Occipital lobe (tissue), 2 donors: Measurements from ENCODE around the gene NELFCD. TPM values are rescaled to one million over a fixed set of nuclear protein-coding genes. Genes with fewer than 3 reads are reported as not detected.
"Not testable (repeated sequence)": the region's sequence is repeated elsewhere in the genome, so short reads cannot be mapped to it uniquely, and the experiment has no call there.

Source experiments
- DNase-seq: peaks from one replicate; lab custom pipeline; 2025; lab: John Stamatoyannopoulos, UW
- total RNA-seq: library from RNA; depleted of rRNA; stranded (reverse); fragments of >200 nt; gene quantifications from one replicate; pipeline ENCODE4 v1.2.3, GENCODE V29; 2014

Gene NELFCD
- total RNA-seq, 1 donor from 2014 or later: 45.7 TPM

DNA sequence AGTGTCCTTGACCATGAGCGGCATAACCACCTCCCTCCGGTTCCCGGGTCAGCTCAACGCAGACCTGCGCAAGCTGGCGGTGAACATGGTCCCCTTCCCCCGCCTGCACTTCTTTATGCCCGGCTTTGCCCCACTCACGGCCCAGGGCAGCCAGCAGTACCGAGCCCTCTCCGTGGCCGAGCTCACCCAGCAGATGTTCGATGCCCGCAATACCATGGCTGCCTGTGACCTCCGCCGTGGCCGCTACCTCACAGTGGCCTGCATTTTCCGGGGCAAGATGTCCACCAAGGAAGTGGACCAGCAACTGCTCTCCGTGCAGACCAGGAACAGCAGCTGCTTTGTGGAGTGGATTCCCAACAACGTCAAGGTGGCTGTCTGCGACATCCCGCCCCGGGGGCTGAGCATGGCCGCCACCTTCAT, 43.1 kb downstream of the NELFCD start:
- DNase-seq: no peak

- DNase-seq: no peak
Observed at GRCh38 chr20:59025086-59025485, 44.0 kb downstream of the NELFCD start.

DNA sequence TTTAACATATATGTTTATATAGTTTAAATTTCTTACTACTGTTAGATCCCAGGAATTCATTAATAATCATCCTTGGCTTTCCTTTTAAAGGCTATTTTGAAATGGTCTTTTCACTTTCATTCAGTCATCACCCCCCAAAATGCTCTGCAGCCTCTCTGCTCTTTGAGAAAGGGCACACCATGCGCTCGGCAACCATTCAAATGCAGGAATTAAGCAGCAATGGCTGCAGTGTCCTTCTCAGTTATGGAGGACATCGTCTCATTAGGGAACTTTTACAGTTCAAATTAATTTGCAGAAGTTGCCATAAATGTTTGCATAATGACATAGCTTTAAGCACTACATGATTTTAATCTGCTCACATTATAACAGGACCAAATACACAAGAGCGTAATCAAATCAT, 44.5 kb downstream of the NELFCD start:
- DNase-seq: no peak

DNA sequence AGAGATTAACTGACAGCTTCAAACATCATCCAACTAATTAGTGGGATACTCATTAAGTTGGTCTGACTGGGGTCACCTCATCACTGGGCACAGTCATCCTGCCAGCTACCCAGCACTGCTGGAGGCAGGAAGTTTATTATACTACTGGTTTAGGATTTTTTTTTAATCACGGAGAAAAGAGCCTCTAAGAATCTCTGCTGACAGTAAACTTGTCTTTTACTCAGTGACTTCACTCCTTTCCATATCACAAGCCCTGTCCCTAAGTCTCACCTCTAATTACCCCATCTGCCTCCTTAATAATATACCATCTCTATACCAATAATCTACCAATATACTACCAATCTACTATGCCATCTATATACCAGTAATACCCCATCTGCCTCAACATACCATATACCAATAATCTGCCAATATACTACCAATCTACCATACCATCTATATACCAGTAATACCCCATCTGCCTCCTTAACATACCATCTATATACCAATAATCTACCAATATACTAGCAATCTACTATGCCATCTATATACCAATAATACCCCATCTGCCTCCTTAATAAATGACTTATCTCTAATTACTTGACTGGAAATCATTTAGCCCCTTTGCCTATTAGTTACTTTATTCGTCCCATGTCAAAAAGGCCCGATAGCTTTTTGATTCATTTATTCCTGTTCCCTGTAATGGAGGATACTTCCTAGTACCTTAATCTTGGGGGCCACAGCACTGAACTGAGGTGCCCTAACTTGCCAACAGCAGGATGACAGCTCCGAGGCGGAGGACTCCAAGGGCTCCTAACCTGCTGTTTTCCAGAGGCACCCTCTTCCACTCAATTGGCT, 46.1 kb downstream of the NELFCD start:
- no peak for DNase-seq

GRCh38 chr20:59027741-59028320, 46.8 kb downstream of the NELFCD start:
- no peak for DNase-seq

GRCh38 chr20:59028812-59029211, 47.8 kb downstream of the NELFCD start:
- no peak for DNase-seq

DNA sequence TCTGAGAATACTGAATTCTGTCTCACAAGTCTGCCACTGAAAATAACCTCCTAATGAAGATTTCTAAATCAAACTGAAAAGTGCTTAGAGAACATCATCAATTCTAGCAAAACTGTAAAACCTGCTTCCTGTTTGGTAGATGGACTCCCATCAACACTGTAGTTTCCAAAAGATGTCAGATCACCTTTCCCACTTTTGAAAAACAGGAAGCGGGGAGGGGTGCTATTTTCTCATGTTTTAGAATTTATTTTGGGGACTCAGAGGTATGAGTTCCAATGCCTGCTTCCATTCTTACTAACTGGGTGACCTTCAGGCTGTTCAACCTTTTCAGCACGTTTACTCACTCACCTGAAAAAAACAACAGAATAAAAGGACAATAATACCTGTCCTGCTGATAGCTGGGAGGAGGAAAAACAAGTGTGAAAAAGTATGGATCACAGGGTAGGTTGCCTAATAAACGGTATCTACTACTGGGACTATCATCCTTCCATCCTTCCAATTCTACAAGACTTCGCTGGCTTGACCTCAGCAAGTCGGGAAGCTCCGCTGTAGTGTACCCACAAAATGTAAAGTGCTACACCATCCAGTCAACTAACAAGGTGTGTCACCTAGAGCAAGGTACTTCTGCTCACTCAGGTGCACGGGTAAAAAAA, 50.0 kb downstream of the NELFCD start:
- no peak for DNase-seq

DNA sequence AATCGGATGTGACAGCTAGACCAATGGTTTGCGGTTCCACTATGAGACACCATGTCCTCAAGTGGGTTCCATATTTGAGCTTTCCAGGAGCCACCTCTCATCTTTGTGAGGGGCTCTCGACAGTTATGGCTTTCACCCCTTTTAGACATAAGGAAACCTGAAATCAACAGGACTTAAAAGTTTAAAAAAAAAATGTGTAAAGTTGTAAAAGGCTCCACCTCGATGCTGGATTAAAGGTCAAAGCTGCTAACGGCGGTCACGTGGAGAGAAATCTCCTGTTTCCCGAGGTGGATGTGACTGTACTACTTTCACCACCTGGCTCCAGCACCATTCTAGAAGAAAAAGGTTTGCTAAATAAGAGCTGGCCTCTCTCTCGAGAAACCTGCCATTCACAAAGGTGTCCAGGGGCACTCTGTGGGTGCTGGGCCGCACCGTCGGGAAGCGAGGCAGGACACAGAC, 50.5 kb downstream of the NELFCD start:
- no peak for DNase-seq

- DNase-seq: peak; percentile 94
Observed at GRCh38 chr20:59032023-59032712, 51.1 kb downstream of the NELFCD start, which contains the start of gene ATP5F1E. ATP5F1E (minus strand) TSS chr20:59032335; CDS start chr20:59032251, 84 bp downstream.

- no peak for DNase-seq
Observed at GRCh38 chr20:59032713-59033059, 51.6 kb downstream of the NELFCD start.

DNA sequence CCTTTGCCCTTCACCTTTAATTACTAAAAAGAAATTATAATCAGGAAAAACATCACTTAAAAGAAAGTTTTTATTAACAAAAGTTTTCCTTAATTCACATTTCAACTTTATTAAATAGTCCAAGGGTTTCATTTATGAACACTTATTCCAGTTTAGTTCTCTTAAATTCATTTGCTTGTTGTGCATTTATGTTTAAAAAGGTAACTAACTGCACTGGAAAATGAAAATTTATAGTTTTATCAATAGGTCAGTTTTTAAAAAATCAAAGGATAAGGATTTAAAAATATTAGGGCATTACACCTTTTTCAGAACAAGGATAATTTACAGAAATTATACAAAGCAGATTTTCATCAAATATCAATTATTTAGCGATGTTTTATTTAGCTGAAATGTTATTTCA, 52.0 kb downstream of the NELFCD start:
- no peak for DNase-seq

DNA sequence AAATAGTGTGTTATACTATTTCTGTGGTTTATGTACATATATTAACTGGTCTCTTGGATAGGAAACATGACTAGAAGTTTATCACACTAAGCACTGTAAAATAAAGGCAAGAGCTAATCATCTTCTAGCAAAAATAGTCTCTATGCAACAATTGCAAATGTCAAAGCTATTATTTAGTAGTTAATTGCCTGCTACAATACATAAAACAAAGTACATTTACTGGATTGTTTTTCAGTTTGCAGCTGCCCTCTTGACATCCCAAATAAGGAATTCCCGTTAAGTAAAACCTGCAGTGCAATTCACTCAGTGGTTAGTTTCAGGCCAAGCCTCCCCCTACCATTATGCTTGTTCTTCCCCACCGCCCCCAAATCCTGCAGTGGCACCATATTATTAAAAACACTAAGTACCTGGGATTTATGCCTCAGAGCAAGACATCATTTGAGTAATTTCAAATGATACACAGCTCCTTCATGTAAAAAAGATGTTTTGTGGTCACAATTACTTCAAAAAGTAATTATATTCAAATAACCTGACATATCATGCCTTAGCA, 52.6 kb downstream of the NELFCD start:
- no peak for DNase-seq

DNA sequence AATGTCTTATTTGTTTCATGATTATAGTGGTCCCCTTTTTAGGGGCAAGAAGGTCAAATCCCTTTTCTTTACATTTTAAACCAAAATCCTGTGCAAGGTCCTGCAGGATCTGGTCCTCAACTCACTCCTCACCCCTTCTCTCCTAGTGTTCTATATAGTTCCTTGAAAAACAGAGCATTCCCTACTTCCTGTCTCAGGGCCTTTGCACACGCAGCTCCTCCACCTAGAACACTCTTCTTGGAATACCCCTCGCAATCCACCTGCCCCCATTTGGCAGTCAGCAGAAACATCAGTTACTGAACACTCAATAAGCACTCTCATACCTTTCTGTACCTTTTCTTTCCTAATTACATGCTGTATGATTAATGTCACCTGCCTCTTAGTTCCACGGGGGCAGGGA, 54.3 kb downstream of the NELFCD start:
- no peak for DNase-seq

GRCh38 chr20:59037386-59037785, 56.3 kb downstream of the NELFCD start:
- no peak for DNase-seq

- DNase-seq: no peak
Observed at GRCh38 chr20:59039233-59039632, 58.2 kb downstream of the NELFCD start.

DNA sequence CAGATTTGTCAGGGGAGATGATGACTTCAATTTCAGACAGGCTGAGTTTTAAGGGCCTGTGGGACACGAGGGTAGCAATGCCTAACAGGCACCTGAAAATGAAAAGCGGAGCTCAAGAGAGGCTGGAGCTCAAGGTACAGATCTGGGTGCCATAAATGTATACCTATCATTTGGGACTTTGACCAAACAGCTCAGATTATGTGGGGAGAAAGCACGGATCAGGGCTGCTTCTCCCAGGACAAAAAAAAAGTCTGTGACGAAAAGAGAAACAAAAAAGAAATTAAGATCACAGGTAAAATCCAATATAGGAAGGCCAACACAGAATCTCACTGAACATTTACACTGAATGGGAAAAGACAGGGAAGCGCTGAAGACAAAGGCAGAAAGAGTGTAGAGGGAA, 59.6 kb downstream of the NELFCD start:
- no peak for DNase-seq

GRCh38 chr20:59041487-59041886, 60.4 kb downstream of the NELFCD start:
- not testable (repeated sequence) for DNase-seq

GRCh38 chr20:59042151-59042795, 61.2 kb downstream of the NELFCD start, which contains the start of gene PRELID3B:
PRELID3B (minus strand) TSS chr20:59042786; CDS start chr20:59042730, 56 bp downstream.
- DNase-seq: no peak

GRCh38 chr20:59042796-59043631, 62.0 kb downstream of the NELFCD start:
- DNase-seq: peak; percentile 82

DNA sequence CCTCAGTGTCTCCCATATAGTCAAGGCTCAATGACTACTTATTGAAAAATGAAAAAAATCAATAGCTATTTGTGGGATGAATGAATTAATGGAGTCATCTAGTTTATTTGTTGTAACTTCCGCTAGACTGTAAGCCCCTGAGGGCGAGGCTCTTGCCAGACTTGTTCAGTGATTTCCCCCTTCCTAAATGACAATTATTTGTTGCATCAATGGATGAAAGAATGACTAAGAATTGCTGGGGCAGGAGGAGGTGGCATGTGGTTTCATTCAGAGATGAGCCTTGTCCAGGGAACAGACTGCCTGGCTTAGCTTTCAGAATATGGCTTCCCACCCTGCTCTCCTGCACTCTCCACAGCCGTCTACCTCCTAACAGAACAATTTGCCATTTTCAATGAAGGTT, 62.6 kb downstream of the NELFCD start:
- no peak for DNase-seq
